GM18909 (cell line): ENCODE results near the gene MS4A18.

Experiments
- ATAC-seq: cut with Tn5 transposase; IDR thresholded peaks from one replicate; pipeline ENCODE4 v1.9.1; 2021; ENCODE audit warnings: mild to moderate bottlenecking; ENCODE audit not compliant: unreplicated experiment, poor library complexity

Gene MS4A18

DNA sequence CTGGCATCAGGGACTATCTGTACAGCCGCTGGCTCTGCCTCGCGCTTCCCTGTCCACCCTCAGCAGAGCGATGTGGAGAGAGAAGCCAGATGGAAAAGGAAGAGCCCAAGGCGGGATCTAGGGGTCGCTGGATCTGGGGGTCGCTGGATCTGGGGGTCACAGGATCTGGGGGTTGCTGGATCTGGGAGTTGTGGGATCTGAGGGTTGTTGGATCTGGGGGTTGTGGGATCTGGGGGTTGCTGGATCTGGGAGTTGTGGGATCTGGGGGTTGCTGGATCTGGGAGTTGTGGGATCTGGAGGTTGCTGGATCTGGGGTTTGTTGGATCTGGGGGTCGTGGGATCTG is 58.6 kb downstream of the MS4A18 start:
- ATAC-seq: no peak

DNA sequence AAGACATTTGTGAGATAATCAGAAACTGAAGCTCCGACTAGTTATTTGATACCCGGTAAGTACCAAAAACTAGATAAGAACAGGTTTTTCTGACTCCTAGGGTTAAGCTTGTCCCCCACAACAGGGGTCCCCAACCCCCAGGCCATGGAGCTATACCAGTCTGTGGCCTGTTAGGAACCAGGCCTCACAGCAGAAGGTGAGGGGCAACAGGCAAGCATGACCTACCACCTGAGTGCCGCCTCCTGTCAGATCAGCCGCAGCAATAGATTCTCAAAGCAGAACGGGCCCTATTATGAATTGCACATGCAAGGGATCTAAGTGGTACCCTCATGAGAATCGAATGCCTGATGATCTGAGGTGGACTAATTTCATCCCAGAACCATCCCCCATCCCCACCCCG is 59.4 kb downstream of the MS4A18 start:
- ATAC-seq: no peak

DNA sequence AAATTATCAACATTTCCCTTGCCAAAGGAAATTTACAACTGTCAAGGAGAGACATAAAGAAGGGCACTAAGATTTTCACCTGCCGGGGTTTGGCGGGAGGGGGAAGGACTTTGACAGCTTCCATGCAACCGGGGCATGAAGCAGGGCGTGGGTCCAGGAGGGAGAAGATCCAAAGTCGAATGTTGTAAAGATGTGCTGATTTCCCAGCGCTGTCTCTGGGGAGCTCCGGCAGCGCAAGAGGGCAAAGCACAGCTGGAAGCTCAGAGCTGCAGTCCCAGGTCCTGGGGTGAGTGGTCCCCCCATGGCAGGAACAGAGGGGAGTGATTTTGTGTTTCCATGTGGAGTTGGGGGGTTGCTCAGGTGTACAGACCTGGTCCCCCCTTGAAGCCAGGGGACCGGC is 60.6 kb downstream of the MS4A18 start, which contains the start of gene MS4A10:
MS4A10 (plus strand) TSS at position 198 of the 400 bp plus-strand sequence. CDS start 5,003 bp downstream, outside the sequence.
- no peak for ATAC-seq

DNA sequence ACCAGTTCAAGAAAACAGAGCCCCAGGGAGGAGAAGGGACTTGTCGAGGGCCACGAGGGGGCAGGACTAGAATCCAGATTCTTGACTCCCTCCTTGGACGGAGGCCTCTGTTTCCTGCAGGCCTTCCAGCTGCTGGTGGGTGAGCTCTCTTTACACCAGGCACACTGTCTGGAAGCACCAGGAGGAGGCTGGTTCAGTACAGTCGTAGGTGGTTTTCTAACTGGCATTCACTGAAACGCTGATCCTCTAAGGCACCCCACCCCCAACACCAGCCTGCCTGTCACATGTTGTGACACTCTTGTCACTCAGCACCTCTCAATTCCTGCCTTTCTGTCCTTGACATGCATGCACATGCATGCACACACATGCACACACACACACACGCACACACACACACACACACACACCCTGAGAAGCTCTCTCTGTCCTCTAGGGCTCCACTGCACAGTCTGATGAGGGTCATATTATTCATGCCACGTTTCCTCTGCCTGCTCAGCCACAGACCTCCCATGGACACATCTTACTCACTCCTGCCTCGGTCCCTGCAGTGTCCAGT is 61.4 kb downstream of the MS4A18 start:
- ATAC-seq: no peak

DNA sequence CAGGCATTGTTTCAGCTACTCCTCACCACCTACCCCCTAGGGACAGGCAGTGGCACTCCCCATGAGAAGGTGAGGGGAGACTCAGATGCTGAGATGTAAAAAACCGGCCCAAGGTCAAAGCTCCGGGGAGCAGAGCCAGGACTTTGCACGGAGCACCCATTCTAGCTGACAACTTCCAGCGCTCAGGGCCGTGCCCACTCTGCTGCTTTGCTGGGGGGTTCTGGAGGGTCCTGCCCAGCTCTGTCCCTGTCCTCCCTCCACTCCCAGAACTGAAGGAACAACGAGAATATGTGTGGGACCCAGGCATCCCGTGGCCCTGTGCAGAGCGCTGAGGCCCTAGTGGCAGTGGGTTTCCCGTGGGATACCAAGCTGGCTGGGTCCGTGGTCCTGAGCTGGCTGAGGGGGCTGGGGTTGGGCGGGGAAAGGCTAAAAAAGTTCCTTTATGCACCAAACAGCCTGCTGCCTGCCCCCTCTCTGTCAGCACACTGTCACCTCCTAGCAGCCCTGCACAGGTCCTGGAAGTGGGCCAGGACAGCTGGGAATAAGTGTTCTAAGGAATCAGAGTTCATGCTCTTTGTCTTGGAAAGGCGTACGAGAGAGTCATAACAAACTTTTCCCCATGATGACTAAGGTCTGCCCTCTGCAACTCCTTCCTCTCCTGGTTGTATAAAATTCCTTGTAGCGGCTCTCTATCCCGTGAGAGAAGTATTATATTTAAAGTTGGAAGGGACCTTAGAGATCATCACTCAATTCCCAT is 62.5 kb downstream of the MS4A18 start:
- no peak for ATAC-seq

DNA sequence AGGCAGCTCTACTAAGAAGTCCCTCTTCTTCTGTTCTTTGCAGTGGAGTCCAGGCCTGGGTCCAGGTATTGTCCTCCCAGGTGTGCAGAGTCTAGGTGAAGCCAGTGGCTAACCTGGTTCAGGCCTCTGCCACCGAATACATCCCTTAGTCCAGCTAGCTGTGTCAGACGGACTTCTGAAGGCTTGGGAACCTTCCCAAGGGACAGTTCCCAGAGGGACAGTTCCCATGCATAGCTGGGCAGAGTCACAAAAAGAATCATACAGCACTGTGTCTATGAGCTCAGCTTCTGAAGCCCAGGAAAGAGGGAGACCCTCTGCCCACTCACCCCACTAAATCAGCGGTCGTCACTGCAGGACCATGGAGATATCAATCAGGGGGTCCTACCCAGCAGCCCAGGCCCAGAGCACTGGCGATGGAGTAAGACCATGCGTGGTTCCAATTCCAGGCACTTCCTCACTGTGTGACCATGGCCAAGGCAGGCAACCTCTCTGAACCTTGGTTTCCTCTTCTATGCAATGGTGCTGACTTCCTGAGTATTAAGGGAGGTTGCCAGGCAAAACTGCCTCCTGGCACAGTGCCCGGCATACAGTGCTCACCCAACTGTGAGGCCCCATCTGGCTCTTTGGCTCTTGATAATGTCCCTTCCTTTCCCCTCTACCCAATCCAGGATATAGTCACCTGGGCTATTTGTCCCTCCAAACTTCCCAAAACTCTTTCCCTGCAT is 64.0 kb downstream of the MS4A18 start:
- no peak for ATAC-seq

DNA sequence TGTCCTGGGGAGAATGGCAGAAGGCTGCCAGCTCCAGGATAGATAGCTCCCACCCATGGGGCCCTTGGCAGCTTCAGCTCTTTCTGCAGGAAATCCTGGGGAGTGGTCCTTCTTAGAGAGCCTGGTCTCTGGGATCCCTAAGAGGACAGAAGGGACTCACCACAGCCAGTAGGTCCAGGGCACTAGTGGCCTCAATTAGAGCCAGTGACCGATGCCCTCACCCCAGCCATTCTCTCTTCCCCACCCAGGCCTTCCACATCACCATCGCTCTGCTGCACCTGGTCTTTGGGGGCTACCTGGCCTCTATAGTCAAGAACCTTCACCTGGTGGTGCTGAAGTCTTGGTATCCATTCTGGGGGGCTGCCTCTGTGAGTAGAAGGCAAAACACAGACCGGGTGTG is 66.2 kb downstream of the MS4A18 start:
- no peak for ATAC-seq

DNA sequence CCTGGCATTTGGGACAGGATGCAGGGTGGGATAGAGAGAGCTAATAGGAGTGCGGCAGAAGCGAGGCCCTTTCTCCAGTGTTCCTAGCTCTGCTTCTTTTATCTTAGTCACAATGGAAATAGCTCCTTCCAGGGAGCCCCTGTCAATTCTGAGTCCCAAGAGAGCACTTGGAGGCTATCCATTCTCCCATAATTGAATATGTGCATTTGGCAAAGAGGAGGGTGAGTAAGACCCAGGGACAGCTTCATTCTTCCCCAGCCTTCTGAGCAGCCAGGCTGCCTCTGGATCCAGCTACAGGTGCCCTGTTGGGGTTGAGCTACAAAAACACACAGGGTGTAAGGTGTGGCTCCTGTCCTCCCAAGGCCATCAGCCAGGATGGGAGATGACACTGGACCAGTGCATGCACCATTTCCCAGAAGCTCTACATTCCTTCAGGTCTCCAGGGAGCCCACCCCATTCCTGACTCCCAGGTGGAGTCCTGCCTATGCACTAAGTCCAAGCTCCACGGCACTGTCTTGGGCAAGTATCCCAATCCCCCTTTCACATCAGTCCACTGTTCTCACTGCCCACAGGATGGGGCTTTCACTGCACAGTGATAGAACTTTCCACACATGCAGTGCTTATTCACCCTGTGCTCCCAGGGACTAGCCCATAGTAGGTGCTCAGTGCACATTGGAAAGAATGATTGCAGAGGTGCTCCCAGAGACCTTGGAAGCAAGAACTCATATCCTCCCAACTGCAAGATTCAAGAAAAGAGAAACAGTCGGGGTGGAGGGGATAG is 66.8 kb downstream of the MS4A18 start:
- ATAC-seq: no peak

DNA sequence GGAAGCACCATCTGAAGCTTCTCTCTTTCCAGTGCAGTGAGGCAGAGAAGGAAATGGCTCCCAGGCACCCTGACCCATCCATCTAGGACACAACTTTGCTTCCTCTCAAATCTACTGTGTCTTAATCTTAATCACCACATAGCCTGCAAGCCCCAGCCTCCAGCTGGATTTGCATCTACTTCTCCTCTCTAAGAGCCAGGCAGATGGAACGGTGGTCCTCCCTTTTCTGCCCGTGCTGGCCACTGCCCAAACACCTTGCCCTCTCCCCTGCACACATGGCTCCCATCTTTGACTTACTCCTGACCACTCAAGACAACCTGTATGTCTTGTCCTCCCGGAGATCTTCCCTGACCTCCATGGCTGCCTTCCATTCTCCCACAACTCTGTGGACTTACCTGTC is 68.0 kb downstream of the MS4A18 start:
- ATAC-seq: no peak
